ENCODE data around the gene CNDP2. TPM values are rescaled to one million over a fixed set of nuclear protein-coding genes. Genes with fewer than 3 reads are reported as not detected.
"Not testable (repeated sequence)": the region's sequence is repeated elsewhere in the genome, so short reads cannot be mapped to it uniquely, and the experiment has no call there.

The CNDP2 gene
- total RNA-seq, 1 donor from 2014 or later, result 177 TPM

DNA sequence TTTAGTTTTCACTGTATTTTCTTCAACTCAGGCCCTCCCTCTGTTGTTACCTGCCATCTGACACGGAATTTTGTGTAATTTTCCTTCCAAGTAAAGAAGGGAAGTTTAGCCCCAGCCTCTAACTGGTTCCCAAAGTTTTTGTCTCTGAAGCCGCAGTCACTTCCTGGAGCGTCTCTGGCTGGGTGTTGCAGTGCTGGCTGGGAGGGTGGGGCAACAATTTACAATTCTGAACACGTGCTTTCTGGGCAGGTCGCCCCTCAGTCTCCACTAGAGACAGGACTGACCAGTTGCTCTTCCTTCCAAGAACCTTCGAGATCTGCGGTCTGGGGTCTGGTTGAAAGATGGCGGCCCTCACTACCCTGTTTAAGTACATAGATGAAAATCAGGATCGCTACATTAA, 3.5 kb downstream of the CNDP2 start:
- Mint-ChIP-seq H3K36me3 (ENCODE audit: low read depth) (peaks cover 50% of the 10 kb centered on the region), H3K4me3 (peak overlapping the region; percentile 90), H3K27me3 (peaks cover 3% of the 10 kb centered on the region), H3K27ac (peak overlapping the region; percentile 100), H3K9me3 (no peaks in the 10 kb centered on the region), H3K4me1 (peaks cover 51% of the 10 kb centered on the region)
- intact Hi-C loops (cut with micrococcal nuclease), result loop anchor here (1.0 to 5.0 kb wide), 6 partner anchors 98 to 711 kb away; partner anchors contain the start of genes TIMM21, TSHZ1 and ZNF407
- peak; percentile 89 for DNase-seq

DNA sequence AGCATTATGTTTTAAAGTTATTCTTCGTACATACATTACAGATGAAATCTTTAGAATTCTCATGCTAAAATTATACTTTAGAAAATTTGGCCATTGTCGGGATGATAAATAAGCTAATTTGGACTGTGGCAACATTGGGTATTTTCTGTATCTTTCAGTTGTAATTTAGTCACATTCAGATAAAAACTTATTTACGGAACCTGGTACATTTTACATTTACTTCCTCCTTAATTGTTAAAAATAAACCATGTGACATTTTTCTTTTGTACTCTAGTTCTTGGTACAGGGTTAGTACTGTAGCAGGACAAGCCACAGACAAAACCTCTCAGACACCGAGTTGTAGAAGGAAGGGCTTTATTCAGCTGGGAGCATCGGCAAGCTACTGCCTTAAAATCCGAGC, 4.2 kb downstream of the CNDP2 start:
- H3K27me3 Mint-ChIP-seq, result peaks cover 3% of the 10 kb centered on the region
- intact Hi-C loops (cut with micrococcal nuclease), result no loop called here
- no peaks in the 10 kb centered on the region for H3K9me3 Mint-ChIP-seq
- H3K36me3 Mint-ChIP-seq (ENCODE audit: low read depth), result peaks cover 52% of the 10 kb centered on the region
- peak overlapping the region; percentile 81 for H3K27ac Mint-ChIP-seq
- peak overlapping the region; percentile 90 for H3K4me3 Mint-ChIP-seq
- H3K4me1 Mint-ChIP-seq, result peaks cover 51% of the 10 kb centered on the region
- no peak for DNase-seq

DNA sequence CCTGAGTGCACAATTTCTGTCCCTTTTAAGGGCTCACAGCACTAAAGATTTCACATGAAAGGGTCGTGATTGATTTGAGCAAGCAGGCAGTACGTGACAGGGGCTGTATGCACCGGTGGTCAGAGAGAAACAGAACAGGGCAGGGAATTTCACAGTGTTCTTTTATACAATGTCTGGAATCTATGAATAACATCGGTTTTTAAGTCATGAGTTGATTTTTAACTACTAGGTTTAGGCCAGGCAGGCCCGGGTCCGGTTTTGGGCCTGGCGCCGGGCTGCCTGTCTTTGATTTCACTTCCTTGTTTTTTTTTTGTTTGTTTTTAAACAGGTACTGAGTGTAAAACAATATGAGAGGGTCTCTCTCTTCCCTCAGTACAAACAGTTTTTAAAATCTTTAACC, 4.6 kb downstream of the CNDP2 start:
- Mint-ChIP-seq H3K4me1 (peaks cover 49% of the 10 kb centered on the region), H3K27ac (peak overlapping the region; percentile 81), H3K4me3 (peak overlapping the region; percentile 90), H3K36me3 (ENCODE audit: low read depth) (peaks cover 55% of the 10 kb centered on the region)
- DNase-seq; H3K27me3 Mint-ChIP-seq; intact Hi-C loops (cut with micrococcal nuclease); H3K9me3 Mint-ChIP-seq: not testable (repeated sequence)

DNA sequence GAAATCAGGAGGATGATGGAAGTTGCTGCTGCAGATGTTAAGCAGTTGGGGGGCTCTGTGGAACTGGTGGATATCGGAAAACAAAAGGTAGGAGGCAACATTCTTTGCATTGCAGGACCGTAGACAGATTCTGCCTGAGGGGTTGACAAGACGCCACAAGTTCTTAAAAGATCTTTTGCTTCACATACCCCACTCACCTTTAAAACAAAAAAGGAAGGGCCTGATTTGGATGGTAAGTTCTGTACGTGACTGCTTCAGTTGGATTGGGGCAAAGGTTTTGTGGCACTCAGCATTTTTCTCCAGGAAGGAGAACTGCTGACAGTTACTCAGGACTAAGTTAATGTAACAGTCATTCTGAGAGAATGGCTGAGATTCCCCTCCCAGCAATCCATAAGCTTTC, 5.2 kb downstream of the CNDP2 start:
- DNase-seq, result no peak
- Mint-ChIP-seq H3K9me3 (no peaks in the 10 kb centered on the region), H3K27me3 (no peaks in the 10 kb centered on the region), H3K36me3 (ENCODE audit: low read depth) (peaks cover 57% of the 10 kb centered on the region), H3K4me1 (peaks cover 46% of the 10 kb centered on the region), H3K4me3 (peak overlapping the region; percentile 90), H3K27ac (peak overlapping the region; percentile 21)
- intact Hi-C loops (cut with micrococcal nuclease), result no loop called here

DNA sequence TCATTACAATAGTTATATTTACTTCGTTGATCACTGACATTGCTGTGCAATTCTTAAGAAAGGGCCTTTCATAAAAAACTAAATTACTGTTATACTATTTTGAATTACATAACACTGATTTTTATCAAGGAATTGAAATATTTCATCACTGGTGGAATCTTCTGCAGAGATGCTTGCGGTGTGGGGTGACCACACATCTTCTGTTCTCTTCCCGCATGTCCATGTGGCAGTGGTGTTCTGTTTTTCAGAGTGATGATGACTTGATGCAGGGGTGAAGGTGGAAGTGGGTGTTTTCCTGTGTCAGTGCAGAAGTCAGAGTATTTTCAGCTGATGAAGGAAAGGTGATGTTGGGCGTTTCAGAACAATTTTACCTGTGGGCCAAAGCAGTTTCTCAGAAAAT, 7.0 kb downstream of the CNDP2 start:
- Mint-ChIP-seq H3K4me3 (no peak overlapping the region), H3K9me3 (no peaks in the 10 kb centered on the region), H3K27ac (no peak overlapping the region), H3K36me3 (ENCODE audit: low read depth) (peaks cover 63% of the 10 kb centered on the region), H3K4me1 (peaks cover 41% of the 10 kb centered on the region), H3K27me3 (no peaks in the 10 kb centered on the region)
- intact Hi-C loops (cut with micrococcal nuclease), result no loop called here
- DNase-seq, result no peak

DNA sequence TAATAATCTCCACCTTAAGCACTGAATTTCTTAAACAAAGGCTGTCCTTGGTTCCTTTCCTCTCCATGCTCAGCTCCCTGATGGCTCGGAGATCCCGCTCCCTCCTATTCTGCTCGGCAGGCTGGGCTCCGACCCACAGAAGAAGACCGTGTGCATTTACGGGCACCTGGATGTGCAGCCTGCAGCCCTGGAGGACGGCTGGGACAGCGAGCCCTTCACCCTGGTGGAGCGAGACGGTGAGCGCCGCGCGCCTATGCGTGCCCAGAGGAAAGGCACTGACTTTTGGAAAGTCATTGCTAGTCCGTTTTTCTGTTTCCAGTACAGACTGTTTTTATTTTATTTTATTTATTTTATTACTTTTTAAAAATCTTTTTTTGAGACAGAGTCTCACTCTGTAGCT, 9.6 kb downstream of the CNDP2 start:
- intact Hi-C loops (cut with micrococcal nuclease), result no loop called here
- no peaks in the 10 kb centered on the region for H3K9me3 Mint-ChIP-seq
- H3K4me1 Mint-ChIP-seq, result peaks cover 22% of the 10 kb centered on the region
- H3K27ac Mint-ChIP-seq, result no peak overlapping the region
- no peak for DNase-seq
- H3K27me3 Mint-ChIP-seq, result no peaks in the 10 kb centered on the region
- no peak overlapping the region for H3K4me3 Mint-ChIP-seq
- peaks cover 68% of the 10 kb centered on the region for H3K36me3 Mint-ChIP-seq (ENCODE audit: low read depth)

DNA sequence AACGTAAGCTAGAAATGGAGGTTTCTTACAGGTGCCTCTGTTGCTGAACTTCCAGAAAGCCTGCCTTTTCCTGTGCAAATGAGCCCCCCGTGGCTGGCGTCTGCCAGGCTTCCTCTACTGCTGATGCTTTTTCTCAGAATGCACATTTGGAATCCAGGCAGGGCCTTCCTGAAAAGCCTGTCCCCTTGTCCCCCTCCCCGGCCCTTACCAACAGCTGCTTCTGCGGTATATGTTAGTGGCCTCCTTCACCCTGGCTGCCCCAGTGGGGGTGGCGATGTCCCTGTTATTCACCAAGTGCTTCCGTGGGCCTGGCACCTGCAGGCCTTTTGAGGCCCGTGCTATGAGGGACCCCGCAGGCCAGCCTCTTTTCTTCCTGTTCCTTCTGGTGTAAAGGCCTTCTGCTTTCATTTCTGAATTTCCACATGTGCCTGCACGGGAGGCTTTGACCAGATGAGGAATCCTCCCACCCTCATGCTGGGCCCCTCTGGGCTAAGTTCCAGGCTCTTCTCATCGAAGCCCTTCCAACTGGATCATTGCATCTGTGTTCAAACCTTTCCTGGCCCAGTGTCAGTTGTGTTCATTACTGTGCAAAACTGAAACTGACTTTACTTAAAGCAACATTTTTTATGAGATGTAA, 10.4 kb downstream of the CNDP2 start:
- intact Hi-C loops (cut with micrococcal nuclease), result no loop called here
- H3K36me3 Mint-ChIP-seq (ENCODE audit: low read depth), result peaks cover 68% of the 10 kb centered on the region
- H3K27me3 Mint-ChIP-seq, result no peaks in the 10 kb centered on the region
- no peak for DNase-seq
- no peak overlapping the region for H3K27ac Mint-ChIP-seq
- H3K4me3 Mint-ChIP-seq, result no peak overlapping the region
- no peaks in the 10 kb centered on the region for H3K9me3 Mint-ChIP-seq
- H3K4me1 Mint-ChIP-seq, result peaks cover 16% of the 10 kb centered on the region

DNA sequence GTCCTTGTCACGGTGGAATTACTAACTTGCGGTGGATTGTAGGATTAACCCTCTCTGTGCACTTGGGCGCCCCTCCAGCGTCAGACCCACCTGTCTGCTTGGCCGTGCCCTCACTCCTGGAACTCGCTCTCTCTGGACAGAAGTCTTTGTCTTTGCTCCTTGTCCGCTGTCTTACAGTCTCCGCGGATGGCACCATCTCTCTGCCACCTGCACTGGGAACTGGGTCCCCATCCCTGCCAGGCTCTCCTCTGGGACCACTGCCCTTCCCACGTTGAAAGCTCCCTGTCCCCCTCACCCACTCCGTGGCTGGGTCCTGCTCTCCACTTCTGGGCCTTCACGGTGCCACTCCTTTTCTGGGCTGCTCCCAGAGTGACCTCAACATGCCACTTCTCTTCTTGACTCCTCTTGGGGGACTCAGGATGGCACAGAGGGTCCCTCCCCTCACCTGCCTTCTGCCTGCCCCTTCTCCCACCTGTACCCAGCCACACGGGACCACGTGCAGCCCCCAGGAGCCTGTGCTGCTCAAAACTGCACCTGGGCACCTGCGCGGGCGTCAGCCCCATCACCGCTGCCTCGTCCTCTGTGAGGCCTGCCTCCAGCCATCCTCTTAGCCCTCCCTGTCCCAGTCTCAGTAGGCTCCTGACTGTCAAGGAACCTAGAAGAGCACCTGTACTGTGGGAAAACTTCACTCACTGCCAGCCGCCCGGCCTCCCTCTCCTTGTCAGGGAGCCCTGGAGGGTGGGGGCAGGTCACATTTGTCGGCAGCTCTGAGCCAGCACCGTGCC, 11.1 kb downstream of the CNDP2 start:
- Mint-ChIP-seq H3K4me3 (no peak overlapping the region), H3K27me3 (no peaks in the 10 kb centered on the region), H3K36me3 (ENCODE audit: low read depth) (peaks cover 68% of the 10 kb centered on the region), H3K4me1 (peaks cover 14% of the 10 kb centered on the region), H3K27ac (peak overlapping the region; percentile 37), H3K9me3 (no peaks in the 10 kb centered on the region)
- intact Hi-C loops (cut with micrococcal nuclease), result no loop called here
- DNase-seq, result no peak

DNA sequence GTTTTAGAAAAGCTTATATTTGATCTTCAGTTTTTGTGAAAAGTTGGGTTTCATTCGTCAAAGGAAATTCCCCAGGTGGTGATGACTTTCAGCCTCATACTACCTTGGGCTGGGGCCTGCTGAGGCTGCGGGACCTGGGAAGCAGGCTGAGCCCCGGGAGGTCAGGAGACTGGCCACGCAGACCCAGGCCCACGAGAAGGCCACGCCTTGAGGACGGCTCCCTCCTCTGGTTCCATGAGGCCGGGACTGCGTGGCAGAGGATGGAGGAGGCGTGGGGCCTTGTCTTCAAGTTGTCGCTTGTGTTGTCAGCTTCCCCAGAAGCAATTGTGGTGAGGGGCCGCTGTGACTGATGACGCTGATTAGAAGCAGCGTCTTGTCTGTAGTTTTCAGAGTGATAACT, 11.8 kb downstream of the CNDP2 start:
- Mint-ChIP-seq H3K4me1 (peaks cover 14% of the 10 kb centered on the region), H3K36me3 (ENCODE audit: low read depth) (peaks cover 69% of the 10 kb centered on the region), H3K9me3 (no peaks in the 10 kb centered on the region), H3K4me3 (no peak overlapping the region), H3K27me3 (no peaks in the 10 kb centered on the region), H3K27ac (no peak overlapping the region)
- no peak for DNase-seq
- intact Hi-C loops (cut with micrococcal nuclease), result no loop called here

DNA sequence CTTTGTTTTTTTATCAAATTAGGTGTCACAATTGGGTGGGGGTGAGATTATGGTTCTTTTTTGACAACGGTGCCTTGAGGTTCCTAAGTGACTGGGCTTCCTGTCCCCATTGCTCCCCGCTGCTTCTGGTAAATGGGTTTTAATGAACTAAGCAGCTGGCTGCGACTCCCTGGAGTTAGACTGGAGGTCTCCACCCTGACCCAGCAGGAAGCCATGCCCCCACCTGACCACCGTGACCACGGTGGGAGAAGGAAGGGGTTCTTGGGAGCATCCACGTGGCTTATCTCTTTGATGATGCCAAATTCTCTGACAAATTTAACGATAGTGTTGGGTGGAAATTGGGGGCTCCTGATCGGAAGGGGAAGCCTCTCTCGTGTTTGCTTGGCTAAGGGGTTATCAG, 12.2 kb downstream of the CNDP2 start:
- Mint-ChIP-seq H3K9me3 (no peaks in the 10 kb centered on the region), H3K4me1 (peaks cover 10% of the 10 kb centered on the region), H3K4me3 (no peak overlapping the region), H3K36me3 (ENCODE audit: low read depth) (peaks cover 66% of the 10 kb centered on the region), H3K27me3 (no peaks in the 10 kb centered on the region), H3K27ac (no peak overlapping the region)
- DNase-seq, result no peak
- intact Hi-C loops (cut with micrococcal nuclease), result no loop called here

DNA sequence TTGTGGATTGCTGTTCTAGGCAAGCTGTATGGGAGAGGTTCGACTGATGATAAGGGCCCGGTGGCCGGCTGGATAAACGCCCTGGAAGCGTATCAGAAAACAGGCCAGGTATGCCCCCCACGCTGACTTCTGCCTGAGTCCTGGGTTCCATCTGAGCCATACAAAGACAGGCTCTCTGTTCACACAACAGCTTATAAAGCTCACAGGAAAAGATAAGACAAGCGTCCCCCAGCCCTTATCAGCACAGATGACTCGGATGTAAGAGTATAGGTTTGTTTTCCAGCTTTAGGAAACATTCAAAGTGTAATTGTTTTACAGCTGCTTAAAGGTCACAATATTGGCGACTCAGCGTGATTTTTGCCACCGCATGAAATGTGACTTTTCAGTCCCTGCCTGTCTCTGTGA, 12.7 kb downstream of the CNDP2 start:
- Mint-ChIP-seq H3K4me1 (peaks cover 10% of the 10 kb centered on the region), H3K36me3 (ENCODE audit: low read depth) (peaks cover 66% of the 10 kb centered on the region), H3K27ac (no peak overlapping the region), H3K27me3 (no peaks in the 10 kb centered on the region), H3K4me3 (no peak overlapping the region), H3K9me3 (no peaks in the 10 kb centered on the region)
- no peak for DNase-seq
- intact Hi-C loops (cut with micrococcal nuclease), result no loop called here

DNA sequence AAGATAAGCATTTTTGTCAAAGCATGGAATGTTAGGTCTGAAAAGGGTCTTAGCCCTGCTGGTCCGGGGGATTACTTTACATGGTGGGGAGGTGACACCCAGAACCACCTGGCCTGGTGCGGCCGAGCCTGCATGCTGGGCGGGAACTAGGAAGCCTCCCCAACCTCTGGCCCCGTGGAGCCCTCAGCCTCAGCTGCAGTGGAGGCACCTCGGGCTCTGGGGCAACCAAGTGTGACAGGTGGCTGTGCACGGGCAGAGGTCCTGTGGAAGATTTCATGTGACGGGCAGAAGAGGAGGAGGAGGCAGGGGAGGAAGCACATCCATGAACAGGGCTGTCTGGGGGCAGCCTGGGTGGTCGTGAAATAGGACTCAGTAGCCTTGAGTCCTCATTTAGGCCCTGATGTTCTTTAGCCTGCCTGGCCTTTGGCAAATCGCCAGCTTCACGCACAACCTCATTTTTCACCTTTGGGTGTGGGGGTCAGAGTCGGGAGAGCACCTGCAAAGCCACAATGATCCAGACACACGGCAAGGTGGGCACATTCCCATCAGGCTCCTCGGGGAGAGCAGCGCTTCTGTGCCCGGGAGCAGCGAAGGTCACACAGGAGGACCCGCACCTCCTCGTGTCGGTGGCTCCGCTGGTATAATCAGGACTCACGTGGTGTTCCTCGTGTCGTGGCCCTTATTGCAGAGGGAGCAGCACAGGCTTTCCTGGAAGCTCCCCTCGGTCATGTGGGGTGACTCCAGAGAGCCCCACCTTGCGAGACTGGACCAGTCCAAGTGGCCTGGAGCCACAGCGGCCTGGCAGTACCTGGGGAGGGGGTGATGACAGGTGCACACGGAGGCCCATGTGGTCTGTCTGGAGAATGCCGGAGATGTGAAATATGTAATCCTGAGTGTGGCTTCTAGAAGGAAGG, 13.9 kb downstream of the CNDP2 start:
- H3K36me3 Mint-ChIP-seq (ENCODE audit: low read depth), result peaks cover 67% of the 10 kb centered on the region
- no peak overlapping the region for H3K27ac Mint-ChIP-seq
- intact Hi-C loops (cut with micrococcal nuclease), result no loop called here
- peaks cover 10% of the 10 kb centered on the region for H3K4me1 Mint-ChIP-seq
- no peak overlapping the region for H3K4me3 Mint-ChIP-seq
- no peaks in the 10 kb centered on the region for H3K27me3 Mint-ChIP-seq
- H3K9me3 Mint-ChIP-seq, result no peaks in the 10 kb centered on the region
- DNase-seq, result no peak

DNA sequence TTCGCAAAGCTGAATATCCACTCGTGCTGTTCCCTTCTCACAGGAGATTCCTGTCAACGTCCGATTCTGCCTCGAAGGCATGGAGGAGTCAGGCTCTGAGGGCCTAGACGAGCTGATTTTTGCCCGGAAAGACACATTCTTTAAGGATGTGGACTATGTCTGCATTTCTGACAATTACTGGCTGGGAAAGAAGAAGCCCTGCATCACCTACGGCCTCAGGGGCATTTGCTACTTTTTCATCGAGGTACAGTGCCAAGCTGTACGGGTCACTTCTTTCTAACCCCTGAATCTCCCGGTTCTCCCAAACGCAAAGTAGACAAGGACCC, 14.6 kb downstream of the CNDP2 start:
- Mint-ChIP-seq H3K36me3 (ENCODE audit: low read depth) (peaks cover 67% of the 10 kb centered on the region), H3K4me3 (no peak overlapping the region), H3K27ac (no peak overlapping the region), H3K4me1 (peaks cover 10% of the 10 kb centered on the region), H3K27me3 (no peaks in the 10 kb centered on the region), H3K9me3 (no peaks in the 10 kb centered on the region)
- intact Hi-C loops (cut with micrococcal nuclease), result no loop called here
- DNase-seq, result no peak

DNA sequence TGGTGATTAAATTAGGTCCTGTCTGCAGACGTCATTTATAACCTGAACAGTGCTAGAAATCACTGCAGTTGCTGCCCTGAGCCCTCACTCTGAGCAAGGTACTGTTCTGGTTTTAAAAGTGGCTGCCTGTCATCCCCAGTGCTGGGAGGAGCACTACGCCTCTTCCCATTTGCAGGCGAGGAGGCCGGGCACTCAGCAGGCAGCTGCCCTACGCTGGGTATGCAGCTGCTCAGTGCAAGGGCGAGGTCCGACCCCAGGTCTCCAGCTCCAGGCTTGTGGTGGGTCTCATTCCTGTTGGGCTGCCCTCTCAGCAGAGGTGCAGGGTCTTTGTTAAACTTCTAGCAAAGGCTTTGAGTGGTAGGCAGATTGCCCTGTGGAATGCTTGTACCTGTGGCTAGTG, 15.7 kb downstream of the CNDP2 start:
- Mint-ChIP-seq H3K27me3 (no peaks in the 10 kb centered on the region), H3K9me3 (no peaks in the 10 kb centered on the region), H3K4me3 (no peak overlapping the region), H3K36me3 (ENCODE audit: low read depth) (peaks cover 67% of the 10 kb centered on the region), H3K4me1 (peaks cover 6% of the 10 kb centered on the region), H3K27ac (no peak overlapping the region)
- intact Hi-C loops (cut with micrococcal nuclease), result no loop called here
- no peak for DNase-seq
